ENCODE measurements around the gene DPYSL4.

DNA sequence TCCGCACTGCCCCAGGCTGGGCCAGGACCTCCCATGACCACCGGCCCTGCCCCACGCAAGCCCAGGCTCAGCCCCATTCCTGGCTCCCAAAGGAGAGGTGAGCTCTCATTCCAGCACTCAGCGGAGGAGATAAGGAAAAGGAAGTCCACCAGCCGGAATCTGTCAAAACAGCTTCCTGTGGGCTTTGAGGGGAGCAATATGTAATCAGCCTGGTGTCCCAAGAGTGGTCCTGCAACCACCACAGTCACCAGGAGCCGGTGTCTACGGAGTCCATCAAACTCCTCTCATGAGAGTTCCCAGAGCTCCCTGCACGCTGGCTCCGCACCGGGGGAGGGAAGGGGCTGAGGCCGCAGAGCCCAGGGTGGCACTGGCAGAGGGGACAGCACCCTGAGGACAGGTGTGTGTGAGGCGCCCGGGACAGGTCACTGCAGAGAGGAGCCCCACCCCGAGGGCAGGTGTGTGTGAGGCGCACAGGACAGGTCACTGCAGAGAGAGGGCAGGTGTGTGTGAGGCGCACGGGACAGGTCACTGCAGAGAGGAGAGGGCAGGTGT lies 63.2 kb downstream of the DPYSL4 start:
- TF ChIP-seq POLR2A (IDR thresholded peaks at IDR 0.05), result no peak
- TF ChIP-seq, protein P1, sequence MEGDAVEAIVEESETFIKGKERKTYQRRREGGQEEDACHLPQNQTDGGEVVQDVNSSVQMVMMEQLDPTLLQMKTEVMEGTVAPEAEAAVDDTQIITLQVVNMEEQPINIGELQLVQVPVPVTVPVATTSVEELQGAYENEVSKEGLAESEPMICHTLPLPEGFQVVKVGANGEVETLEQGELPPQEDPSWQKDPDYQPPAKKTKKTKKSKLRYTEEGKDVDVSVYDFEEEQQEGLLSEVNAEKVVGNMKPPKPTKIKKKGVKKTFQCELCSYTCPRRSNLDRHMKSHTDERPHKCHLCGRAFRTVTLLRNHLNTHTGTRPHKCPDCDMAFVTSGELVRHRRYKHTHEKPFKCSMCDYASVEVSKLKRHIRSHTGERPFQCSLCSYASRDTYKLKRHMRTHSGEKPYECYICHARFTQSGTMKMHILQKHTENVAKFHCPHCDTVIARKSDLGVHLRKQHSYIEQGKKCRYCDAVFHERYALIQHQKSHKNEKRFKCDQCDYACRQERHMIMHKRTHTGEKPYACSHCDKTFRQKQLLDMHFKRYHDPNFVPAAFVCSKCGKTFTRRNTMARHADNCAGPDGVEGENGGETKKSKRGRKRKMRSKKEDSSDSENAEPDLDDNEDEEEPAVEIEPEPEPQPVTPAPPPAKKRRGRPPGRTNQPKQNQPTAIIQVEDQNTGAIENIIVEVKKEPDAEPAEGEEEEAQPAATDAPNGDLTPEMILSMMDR (IDR thresholded peaks at IDR 0.05), result no peak
